HG03378 (cell line): ENCODE results near the gene PRIM2.
"Not testable (repeated sequence)": the region's sequence is repeated elsewhere in the genome, so short reads cannot be mapped to it uniquely, and the experiment has no call there.

Source experiments
- ATAC-seq: cut with Tn5 transposase; IDR thresholded peaks from one replicate; pipeline ENCODE4 v1.9.1; 2021; ENCODE audit warnings: mild to moderate bottlenecking, moderate library complexity; ENCODE audit not compliant: unreplicated experiment

PRIM2 gene

DNA sequence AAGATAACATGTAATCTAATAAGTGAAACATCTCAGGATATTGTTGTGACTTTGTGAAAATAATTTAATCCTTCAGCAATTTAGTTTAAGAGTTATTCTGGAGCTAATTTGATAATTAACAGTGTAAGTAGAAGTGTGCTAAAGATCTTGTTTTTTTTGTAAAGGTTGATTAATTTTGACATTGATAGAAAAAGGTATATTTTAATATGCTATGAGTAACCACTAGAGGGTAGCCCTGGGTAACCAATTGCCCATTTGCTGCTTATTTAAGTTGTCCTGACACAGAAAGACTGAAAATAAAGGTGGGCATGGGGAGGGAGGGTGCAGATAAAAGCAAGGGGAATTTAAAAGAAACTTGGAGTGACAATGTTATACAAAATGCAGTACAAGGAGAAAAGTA, 262.1 kb downstream of the PRIM2 start:
- peak; percentile 48 for ATAC-seq

DNA sequence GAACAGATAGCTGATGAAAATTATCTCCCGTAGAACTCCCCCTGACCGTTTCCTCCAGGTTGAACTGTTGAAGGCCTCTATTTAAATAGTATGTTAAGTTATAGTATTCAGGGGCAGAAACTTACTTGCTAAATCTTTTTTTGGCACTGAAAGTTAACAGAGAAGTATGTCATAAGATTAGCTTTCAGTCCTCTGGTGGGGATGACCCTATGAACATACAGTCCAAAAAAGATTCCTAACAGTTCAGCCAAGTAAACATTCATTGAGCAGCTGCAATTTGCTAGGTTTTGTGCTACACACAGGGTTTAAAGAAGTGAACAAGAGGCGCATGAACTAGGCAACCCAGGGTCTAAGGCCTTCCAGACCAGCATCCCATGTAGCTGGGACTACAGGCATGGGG, 264.2 kb downstream of the PRIM2 start:
- not testable (repeated sequence) for ATAC-seq

DNA sequence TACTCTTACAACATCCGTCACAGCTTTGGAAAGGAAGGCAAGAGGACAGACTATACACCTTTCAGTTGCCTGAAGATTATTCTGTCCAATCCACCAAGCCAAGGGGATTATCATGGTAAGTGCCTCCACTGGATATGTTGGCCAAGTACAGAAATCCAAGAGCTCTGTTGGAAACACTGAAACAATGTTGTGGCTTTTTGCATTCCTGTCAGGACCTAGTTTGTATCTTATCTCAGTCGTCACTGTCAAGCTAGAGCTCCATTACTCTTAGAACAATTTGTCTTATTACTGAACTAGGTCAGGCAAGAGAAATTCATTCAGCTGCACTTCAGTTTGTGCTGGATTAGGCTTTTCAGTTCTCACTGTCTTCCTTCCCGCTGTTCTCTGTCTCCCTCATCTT, 283.7 kb downstream of the PRIM2 start:
- ATAC-seq, result not testable (repeated sequence)

DNA sequence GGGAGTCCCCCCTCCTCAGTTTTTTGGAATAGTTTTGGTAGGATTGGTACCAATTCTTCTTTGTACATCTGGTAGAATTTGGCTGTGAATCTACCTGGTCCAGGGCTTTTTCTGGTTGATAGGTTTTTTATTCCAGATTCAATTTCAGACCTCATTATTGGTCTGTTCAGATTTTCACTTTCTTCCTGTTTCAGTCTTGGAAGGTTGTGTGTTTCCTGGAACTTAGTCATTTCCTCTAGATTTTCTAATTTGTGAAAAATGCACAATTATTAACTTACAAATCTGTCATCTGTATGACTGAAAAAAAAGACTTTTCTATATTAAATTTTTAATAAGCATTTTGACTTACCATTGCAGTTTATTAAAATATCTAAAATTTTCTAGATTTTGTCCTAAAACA, 287.9 kb downstream of the PRIM2 start:
- ATAC-seq, result not testable (repeated sequence)

DNA sequence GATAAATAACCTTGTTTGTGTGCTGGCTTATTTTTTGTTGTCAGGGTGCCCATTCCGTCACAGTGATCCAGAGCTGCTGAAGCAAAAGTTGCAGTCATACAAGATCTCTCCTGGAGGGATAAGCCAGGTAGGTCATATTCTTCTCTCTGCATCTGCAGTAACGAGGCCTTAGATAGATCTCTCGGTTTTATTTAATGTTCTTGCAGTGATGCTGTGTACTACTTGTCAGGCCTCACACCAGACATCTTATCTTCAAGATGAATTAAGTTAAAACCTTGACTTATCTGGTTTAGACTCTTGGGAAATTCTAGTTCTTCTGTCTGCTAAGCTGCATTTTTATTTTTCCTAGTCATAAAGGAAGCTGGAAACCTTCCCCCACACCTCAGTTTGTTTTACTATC, 288.9 kb downstream of the PRIM2 start:
- not testable (repeated sequence) for ATAC-seq

DNA sequence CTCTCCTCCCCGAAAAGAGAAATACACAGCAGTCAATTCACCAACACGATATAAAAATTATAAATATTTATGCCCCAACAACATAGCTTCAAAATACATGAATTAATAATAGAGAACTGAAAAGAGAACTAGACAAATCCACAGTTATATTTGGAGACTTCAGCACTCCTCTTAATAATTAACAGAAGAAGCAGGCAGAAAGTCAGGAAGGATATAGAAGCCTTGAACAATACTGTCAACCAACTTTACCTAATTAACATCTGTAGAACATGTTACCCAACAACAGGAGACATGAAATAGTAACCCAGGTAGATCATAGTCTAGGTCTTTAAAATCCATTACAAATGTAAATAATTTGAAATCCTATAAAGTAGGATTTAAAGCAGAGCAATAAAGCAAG, 293.2 kb downstream of the PRIM2 start:
- not testable (repeated sequence) for ATAC-seq

DNA sequence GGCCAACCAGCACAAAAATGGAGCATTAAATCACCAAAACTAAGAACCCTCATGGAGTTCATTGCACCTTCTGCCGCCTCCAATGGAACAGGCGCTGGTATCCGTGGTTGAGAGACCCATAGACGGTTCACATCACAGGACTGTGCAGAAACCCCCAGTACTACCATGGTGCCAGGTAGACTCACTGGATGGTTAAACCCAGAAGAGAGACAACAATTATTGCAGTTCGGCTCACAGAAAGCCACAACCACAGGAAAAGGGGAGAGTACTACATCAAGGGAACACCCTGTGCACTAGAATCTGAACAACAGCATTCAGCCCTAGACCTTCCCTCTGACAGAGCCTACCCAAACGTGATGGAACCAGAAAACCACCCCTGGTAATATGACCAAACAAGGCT, 301.5 kb downstream of the PRIM2 start:
- not testable (repeated sequence) for ATAC-seq

DNA sequence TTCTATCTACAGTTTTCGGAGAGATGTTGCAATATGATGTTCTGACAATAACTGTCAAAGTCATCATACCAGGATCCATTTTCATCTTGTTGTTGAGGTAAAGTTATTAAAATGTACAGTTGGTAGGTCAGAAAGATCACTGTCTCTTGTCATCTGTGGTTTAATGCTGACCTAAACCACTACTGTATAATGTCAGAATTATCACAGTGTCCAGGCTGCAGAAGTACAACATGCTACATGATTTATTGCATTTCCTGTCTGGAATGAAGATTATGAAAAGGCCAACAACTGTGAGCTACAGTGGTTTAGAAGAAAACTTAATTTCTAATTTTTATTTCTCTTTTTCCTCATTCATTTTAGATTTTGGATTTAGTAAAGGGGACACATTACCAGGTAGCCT, 314.3 kb downstream of the PRIM2 start:
- not testable (repeated sequence) for ATAC-seq

DNA sequence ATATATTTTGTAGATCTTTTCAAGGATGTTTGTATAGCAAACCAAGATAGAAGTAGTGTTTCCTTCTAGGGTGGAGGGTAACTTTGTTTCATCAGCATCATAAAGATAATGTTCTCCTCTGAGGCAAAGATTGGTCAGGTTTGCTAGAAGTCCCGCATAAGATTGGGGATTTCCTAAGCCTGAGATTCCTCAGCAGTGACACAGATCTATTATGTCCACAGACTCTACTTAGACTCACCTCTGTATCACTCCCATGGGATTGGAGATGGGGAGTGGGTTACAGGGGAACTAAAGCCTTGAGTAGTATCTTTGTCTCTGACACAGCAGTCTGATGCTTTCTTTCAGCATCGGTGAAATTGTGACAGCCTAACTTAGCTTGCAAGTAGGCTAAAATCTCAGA, 341.1 kb downstream of the PRIM2 start:
- ATAC-seq, result not testable (repeated sequence)

DNA sequence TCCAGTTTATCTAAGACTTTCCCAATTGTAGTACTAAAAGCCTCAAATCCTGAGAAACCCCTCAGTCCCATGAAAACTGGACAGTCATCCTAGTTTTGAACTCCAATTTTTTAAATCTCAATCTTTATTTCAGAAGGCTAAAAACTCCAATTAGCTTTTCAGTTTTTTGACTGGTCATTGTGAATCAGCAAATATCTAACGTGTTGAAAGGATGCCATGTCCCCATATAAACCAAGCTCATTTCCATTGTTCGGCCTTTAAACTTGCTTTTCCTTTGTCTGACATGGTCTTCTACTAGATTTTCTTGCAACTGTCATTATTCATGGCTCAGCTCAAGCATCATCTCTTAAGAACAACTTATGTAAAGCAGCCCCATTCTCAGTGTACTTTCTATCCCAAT, 342.4 kb downstream of the PRIM2 start:
- ATAC-seq, result not testable (repeated sequence)

DNA sequence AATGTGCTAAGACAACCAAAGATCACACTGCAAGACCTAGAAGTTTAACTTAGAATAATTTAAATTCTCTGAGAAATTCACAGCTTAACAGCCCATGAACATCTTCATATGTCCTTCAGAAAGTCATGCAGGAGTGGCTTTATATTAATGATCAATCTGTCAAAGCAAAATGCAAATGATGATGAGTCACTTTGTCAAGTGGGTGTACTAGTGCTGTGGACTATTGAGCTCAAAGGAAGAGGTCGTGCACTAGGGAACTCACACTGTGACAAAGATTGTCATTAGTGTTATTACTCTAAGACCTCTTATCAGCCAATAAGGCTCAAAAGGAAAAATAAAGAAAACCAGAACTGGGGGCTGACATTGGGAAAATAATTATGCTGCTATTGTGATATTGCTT, 343.5 kb downstream of the PRIM2 start:
- peak; percentile 90 for ATAC-seq

DNA sequence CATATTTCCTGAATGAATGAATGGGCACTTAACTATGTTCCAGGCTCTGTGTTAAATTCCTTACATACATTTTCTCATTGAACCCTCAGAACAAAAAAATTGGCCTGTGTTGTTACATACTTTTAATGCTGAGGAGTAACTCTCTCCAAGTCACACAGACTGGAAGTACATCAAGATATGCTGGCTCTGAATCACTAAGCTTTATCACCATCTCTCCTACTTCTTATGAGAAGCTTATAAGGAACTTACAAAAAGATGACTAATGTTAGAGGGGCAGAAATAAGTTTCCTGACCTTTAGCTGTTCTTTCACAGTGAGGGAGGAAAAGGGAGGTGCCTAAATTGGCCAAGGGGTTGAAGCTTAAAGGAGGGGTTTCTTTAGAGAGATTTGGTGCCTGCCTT, 350.7 kb downstream of the PRIM2 start:
- ATAC-seq, result not testable (repeated sequence)

DNA sequence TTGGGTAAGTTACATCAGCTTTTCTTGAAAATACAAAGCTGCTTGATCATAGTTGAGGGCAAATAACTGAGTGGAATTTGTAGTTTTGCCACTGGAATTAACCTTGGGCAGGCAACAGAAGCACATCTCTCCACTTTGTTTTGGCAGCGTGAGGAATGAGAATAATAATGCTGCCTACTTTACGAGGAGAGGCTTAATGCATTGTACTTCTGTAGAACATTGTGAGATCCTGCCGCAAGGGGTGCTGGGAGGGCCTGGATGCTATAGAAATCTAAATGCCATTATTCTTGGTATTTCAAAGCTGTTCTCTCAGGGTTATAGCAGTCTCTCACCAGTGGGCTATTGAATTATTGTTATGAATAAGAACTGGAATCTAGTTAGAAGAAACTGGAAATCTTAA, 353.8 kb downstream of the PRIM2 start:
- not testable (repeated sequence) for ATAC-seq

DNA sequence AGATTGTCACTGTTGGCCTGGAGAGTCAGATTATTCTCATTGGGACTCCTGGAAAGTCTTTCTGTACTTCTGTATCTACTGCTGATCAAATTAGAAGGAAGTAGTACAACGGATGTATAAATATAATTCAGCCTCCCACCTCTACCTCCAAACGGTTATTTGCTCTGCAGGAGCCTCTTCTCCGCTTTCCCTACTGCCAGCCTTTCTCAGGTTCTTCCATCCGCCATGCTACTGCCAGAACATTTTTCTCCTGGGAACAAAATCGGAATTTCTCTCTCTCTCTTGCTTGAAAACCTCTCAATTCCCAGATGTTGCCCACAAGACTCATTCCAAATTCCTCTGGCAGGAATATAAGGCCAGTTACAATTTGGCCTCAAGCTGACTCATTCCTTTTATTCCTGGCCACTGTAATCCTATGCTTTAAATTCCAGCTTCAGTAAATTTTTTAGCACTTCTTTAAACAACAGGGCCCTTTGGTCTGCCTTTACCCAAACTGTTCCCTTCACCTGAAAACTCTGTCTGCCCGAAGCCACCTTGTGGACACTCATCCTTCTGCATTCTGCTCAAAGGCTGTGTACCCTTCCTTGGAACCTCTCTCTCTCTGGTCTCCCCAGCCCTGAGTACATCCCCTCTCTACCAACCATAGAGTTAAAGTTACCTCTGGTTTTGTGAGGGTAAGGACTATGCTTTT, 354.7 kb downstream of the PRIM2 start:
- not testable (repeated sequence) for ATAC-seq

DNA sequence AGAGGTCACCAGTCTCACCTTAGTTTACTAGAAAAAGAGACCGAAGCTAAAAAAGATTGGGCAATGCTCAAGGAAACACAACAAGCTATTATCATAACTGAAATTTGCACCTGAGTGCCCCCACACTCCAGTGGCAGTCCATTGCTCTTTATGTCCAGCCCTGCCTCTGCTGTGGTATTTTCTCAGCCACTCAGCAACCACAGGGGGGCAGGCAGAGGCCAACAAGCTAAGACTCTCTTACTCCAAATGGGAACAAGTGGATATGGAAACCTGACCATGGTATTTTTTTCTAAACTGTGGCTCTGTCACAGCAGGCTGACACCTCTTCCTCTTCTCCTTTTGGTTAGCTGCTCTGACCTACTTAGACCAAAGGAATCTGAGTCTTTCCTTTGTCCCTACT, 355.9 kb downstream of the PRIM2 start:
- not testable (repeated sequence) for ATAC-seq

DNA sequence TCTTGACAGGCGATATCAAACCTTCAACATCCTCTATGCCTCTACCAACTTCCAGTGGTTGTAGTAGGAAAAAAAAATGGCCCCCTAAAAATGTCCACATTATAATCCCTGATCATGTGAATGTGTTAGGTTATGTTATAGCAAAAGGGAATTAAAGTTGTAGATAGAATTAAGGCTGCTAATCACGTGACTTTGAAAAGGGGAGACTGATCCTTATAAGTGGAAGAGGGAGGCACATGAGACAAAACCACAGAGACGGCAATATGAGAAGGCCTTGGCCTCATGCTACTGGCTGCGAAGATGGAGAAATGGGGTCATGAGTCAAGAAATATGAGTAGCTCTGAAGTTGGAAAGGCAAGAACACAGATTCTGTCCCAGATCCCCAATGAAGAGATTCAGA, 358.0 kb downstream of the PRIM2 start:
- not testable (repeated sequence) for ATAC-seq

DNA sequence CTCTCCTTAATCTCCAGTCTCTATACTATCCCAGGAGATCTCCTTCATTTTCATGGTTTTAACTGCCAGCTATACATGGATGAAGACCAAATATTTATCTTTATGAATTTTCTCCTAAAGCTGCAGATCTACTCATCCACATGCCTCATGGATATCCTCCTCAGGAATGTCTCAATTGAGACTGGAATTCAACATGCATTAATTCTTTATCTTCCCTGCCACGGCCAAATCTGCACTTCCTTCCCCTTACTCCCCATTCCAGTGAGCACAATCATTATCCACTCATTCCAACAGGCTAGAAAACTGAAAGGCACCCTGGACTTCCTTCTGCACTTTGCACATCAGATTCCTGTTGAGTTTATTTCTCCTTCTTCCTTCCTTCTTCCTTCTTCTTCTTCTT, 379.0 kb downstream of the PRIM2 start:
- not testable (repeated sequence) for ATAC-seq
